Stimulated activated CD8-positive, alpha-beta memory T cell treated with anti-CD3 and anti-CD28 coated beads, Interleukin-7, amount 100 ng/mL, for 1 hour (primary cell): ENCODE measurements around the gene XPO6.

Source experiments
- DNase-seq, 2 donors: peaks; one replicate each; pipeline ENCODE4 v3.0.0-alpha.2; 2020; ENCODE audit warnings: low read depth in 2 of 2

XPO6 gene

DNA sequence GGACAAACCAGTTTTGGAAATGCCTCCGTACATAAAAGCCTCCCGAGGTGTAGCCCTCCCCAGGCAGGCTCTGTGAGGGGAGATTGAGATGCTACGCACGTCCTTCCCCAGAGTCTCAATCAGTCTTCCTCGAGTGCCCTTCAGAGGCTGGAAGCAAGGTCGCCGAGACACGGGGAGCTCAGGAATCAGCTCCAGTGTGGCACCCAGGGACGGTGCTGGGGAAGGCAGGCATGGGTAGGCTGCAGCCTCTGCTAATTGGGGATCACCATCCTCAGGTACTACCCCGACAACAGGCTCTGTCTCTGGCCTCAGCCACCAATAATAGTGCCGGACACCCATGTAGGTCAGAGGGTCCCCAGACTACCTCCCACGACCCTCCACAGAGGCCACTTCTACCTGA, 120.1 kb downstream of the XPO6 start:
- DNase-seq = no peak

DNA sequence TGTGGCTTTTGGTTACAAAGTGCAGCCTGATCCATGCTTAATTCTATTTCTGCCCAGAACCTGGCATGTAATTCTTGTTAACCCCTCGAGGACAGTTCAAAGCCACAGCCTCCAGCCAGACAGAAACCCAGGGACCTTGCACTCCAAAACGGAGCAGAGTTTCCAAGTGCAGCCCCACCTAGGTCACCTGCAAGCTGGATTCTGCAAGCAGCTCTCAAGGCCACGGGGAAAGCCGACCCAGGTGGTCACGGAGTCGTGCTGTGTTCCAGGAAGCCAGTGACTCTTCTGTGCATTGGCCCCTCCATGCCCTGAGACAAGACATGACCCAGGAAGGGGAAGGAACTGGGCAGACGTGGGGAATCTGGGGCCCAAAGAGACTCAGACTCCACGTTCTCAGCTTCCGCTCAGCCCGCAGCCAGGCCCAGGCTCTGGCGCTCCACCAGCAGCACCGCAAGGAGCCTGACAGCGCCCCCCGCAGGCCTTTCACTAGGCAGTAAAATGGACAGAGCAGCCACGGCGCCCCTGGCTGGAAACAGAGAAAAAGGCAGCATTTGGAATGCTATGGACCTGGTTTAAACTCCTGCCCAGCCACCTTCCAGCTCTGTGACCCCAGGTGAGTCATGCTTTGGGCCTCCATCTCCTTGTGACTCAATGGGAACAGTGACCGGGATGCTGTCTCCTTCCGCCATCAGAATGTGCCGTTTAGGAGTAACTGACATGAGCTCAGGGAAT, 121.0 kb downstream of the XPO6 start:
- DNase-seq = no peak

DNA sequence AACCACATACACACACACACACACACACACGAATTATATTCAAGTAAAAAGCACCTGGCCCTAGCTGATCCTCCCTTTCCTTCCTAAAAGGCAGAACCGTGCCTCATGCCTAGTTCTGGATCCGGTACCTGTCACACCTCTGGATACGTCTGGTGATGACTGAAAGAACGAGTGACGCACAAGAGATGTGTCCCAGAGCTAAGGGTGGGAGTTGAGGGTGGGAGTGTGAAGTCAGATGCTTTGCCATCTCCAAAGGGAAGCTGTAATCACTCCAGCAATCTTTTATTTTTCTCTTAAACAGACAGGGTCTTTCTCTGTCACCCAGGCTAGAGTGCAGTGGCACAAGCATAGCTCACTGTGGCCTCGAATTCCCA, 121.8 kb downstream of the XPO6 start:
- no peak for DNase-seq

DNA sequence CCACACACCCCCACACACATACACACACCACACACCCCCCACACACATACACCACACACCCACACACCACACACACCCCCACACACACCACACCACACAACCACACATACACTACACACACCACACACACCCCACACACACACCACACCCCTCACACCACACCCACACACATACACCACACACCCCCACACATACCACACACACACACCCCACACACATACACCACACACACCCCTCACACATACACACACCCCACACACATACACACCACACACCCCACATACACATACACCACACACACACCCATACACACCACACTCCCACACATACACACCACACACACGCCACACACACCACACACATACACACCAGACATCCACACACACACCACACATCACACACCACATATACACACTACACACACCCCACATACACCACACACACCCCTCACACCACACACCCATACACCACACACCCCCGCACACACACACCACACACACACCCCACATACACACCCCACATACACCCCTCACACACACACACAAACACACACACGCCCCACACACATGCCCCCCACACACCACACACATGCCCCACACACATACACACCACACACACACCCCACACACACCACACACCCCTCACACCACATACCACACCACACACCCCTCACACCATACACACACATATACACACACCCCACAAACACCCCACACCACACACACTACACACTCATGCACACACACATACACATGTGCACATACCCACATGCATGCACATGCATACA, 122.4 kb downstream of the XPO6 start:
- DNase-seq = no peak

DNA sequence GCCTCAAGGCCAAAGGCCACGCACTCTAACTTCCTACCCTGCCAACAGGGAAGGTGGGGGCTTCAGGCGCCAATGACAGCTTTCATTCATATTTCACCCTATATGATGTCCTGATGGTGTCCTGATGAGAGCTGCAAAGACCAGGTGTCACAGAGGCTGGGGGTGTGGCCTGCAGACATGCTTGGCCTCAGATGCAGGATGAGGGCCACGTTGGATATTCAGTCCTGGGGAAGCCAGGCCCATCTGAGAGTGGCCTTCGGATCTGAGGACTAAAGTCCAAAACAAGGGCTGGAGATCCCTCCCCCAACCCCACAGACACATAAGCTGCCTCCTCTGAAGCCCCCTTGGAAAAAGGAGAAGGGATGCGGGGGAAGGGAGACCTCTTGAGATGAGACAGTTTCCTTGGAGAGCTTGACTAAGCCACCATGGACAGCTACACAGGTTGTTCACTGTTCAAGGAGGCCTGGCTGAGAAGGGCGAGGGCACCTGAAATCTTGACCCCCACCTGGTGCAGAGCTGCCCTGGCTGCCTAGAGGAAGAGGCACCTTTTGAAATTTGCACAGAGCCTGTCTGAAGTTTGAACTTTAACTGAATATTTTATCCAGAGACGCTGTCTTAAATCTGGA, 124.0 kb downstream of the XPO6 start:
- no peak for DNase-seq

DNA sequence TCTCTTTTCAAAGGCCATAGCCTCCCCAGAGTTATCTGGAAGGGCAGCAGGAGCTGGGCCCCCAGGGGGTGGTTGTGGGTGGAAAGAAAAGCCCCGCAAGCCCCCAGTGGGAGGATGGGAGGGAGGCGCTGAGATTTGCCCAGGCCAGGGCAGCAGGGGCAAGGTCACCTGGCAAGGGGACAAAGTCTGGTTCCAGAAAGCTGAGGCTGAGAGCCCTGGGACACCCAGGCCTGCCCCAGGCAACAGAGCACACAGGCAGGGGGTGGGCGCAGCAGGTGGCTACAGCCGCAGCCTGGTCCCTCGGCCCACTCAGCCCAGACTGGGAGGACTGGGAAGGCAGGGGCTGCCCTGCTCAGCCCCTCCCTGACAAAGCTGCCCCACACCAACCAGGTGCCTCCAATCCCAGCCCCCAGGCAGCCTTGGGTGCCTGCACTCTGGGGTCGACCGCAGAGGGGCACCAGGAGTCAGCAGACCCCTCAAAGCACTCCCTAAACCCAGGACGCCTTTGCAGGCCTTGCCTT, 124.6 kb downstream of the XPO6 start:
- no peak for DNase-seq

DNA sequence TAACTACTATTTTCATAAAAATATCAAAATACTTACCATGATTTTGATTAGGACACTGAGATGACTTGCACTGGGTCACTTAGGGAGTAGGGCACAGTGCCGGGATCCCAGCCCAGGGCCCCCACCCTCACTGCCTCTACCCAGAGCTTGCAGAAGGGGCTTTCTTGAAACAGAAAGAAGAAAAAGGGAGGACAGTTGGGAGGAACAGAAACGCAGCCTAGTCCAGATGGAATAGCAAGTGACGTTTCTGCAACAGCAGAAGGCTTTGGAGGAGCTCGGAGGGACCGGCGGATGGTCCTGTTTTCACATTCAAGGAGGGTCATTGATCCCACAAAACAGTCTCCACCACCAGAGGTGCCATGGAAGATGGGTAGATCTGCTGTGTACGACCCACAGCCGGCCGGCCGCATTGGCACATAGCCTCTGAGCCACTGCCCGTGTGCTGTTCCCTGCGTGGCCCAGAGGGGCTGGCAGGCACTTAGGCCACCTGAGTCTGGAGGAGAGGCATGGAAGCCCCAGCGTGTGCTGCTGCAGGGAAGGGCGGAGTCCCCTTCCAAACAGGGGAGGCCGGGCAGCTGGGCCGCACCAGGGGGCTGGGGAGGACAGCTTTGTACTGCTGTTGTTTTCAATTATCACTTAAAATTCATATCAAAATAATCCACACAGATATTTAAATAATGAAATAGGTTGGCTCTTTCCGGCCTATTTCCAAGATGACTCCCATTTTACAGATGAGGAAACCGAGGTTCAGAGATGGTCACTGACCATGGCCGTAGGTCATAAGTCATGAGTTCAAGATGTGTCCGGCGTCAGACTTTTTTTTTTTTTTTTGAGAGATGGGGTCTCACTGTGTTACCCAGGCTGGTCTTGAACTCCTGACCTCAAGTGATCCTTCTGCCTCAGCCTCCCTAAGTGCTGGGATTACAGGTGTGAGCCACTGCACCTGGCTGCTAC, 125.3 kb downstream of the XPO6 start:
- no peak for DNase-seq

DNA sequence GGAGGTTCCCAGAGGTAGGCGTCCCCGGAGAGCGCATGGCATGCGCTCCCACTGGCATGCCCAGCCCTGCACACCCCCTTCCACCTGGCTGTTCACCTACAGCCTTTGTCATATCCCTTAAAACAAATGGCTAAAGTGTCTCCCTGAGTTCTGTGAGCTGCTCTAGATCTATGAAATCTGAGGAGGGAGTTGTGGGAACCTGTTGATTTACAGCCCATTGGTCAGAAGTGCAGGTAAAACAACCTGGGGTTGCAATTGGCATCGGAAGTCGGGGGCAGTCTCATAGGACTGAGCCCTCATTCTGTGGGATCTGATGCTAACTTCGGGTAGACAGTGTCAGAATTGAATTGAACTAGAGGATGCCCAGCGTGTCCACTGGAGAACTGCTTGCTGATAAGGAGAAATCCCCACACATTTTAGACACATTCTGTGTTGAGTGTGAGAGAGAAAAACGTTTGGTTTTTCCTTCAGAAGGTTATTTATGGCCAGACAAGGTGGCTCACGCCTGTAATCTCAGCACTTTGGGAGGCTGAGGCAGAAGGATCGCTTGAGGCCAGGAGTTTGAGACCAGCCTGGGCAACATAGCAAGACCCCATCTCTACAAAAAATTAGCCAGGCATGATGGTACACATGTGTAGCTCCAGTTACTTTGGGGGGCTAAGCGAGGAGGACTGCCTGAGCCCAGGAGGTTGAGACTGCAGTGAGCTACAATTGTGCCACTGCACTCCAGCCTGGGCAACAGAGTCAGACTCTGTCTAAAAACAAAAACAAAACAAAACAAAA, 126.2 kb downstream of the XPO6 start:
- no peak for DNase-seq

DNA sequence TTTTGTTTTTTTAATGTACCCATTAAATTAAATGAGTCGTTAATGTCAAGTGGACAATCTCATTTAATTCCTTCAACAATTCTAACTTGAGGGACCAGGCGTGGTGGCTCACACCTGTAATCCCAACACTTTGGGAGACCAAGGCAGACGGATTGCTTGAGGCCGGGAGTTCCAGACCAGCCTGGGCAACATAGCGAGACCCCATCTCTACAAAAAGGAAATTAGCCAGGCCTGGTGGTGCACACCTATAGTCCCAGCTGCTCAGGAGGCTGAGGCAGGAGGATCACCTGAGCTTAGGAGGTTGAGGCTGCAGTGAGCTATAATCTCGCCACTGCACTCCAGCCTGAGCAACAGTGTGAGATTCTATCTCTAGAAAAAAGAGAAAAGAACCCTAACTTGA, 127.6 kb downstream of the XPO6 start:
- DNase-seq = no peak

DNA sequence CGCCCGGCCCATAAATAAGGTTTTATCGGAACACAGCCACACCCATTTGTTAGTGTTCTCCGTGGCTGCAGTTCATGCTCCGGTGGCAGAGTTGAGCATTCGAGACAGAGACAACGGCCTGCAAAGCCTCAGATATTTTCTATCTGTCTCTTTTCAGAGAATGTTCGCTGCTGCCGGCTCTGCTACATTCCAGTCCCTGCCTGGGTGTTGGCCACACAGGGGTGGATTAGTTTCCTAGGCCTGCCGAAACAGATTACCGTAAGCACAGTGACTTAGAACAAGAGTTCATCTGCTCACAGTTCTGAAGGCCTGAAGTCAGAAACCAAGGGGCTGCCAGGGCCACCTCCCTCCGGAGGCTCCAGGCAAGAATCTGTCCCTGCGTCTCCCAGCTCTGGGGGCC, 129.1 kb downstream of the XPO6 start:
- DNase-seq = no peak

DNA sequence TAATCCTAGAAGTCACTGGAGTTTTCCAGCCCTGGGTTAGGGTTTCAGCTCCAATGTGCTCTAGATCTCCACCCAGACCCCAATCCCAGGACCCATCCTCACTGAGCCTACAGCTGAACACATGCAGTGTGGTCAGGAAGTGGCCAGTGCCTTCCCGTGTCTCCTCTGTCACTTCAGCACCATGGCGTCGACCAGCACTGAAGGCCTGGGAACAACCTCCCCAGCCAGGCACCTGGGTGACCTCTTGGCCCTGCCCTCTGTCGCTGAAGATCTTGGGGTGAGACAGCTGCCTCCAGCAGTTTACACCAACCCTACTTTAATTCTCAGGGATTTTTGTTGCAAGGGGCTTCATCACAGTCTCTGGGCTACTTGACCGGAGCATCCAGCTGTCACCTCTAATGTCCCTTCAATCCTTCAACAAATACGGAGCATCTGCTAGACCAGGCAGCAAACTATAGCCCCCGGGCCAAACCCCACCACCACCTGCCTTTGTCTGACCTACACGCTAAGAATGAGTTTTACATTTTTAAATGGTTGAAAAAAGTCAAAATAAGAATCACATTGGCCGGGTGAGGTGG, 130.3 kb downstream of the XPO6 start:
- DNase-seq = no peak

DNA sequence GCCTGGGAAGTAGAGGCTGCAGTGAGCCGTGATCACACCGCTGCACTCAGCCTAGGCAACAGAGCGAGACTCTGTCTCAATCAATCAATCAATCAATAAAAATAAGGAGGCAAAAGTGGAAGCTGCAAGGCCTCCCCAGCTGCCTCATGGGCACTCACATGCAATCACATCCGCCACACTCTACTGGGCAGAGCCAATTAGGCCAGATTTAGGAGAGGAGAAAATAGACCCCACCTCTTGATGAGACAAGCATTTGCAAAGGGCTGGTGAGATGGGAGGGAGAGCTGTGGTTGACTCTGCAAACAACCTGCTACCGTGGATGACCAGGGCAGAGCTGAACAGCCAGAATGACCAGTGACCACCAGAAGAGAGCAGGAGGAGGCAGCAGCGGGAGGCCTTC, 133.5 kb downstream of the XPO6 start:
- DNase-seq = no peak

DNA sequence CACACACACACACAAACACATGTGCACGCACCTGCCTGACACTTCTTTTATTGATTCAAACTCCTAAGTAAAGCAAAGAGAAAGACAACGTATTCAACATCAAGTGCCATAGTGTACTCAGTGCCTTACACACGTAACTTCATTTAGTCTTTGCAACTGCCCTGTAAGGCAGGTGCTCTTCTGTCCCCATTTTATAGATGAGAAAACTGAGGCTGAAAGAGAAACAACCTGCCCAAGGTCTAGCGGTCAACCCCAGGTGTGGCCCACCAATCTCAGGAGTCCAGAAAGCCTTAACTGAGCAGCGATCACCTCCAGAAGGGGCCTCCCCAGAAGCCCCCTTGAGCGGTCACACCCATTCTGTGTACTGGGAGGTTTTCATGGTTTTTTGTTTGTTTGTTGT, 137.9 kb downstream of the XPO6 start:
- no peak for DNase-seq

DNA sequence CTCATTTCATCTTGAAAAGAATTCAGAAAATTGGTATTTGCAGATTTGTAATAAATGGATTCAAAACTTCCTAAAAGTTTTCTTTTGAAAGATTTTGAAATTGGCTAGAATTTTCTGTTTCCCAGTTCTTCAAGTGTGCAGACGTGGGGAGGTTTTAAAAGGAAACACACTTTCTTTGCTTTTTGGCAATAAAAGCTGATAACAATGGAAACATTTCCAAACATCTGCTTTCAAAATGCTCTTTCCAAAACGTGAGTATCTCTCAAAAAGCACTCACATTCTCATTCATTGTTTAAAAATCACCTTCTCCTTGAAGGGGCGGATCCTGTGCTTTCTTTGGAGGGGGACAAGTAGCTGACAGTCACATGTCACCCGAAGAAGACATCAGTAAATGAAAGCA, 139.7 kb downstream of the XPO6 start:
- DNase-seq = no peak

DNA sequence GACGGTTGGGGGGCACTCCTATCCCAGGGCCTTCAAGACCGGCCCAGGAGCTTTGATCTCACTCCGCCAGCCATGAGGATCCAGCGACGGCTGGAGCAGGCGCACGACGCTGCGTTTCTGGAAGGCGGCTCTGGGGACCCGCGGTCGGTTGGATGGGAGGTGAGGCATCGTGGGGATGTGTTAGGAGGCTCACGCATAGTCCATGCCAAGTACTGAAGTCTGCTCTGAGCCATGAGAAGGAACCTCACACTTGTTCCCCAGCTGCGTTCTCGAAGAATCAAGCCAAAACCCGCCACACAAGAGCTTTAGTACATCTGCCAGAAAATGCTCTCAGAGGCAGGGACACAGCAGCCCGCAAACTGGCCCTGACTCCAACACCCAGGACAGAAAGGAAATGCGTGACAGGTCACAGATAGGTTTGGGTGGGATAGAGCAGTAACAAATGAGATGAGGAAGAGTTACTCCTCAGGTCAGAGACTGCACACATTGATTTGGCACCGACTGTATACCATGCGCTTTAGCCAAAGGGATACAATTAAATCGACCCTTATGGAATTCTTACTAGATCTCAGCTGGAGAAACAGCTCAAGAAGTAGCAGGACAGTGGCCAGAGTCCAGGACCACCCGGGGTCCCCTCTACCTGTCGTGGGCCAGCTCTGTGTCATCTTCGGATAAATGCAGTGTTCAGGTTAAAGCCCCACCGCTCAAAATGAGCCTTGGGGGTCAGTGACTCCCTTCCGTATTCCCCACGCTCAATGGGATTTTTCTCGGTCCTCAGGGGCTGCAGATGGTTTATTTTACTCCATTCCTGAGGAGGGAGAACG, 141.6 kb downstream of the XPO6 start:
- no peak for DNase-seq

DNA sequence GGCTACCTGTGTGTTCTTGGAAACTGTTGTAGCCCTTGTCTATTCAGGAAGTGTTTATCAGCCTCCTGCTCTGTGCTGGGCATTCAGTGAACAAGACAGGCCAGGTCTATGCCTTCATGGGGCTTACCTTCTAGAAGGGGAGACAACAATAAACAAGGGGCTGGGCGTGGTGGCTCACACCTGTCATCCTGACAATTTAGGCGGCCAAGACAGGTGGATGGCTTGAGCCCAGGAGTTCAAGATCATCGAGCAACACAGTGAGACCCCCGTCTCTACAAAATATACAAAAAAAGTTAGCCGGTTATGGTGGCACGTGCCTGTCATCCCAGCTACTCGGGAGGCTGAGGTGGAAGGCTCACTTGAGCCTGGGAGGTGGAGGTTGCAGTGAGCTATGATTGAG, 142.8 kb downstream of the XPO6 start:
- DNase-seq = no peak

DNA sequence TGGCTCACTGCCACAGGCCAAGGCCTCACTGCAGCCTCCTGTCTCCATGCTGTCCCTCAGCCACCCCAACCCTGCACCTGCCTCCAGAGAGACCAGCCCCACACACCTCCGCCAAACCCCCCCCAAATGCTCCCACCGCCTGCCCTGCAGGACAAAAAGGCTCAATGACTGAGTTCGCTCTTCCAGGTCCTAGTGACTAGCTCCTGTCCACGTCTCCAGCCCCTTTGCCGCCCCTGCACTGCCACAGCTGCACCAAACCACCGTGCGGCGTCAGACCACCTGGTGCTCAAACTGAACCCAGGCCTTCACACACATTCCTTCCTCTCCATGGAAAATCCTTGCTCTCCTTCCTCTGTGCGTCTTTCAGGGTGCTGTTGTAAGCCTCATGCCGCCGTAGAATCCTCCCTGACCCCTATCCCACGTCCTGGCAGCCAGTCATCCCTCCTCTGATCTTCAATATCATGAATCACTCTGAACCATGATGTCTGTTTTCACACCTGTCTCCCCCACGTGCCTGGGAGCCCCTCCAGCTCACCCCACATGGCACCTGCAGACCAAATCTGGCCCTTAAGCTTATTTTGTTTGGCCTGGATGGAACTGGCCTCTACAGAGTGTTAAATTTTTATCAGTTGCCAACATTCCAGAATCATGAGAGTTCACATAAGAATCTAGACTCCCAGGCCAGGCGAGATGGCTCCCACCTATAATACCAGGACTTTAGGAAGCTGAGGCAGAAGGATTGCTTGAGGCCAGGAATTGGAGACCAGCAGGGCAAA, 144.0 kb downstream of the XPO6 start:
- DNase-seq = no peak

DNA sequence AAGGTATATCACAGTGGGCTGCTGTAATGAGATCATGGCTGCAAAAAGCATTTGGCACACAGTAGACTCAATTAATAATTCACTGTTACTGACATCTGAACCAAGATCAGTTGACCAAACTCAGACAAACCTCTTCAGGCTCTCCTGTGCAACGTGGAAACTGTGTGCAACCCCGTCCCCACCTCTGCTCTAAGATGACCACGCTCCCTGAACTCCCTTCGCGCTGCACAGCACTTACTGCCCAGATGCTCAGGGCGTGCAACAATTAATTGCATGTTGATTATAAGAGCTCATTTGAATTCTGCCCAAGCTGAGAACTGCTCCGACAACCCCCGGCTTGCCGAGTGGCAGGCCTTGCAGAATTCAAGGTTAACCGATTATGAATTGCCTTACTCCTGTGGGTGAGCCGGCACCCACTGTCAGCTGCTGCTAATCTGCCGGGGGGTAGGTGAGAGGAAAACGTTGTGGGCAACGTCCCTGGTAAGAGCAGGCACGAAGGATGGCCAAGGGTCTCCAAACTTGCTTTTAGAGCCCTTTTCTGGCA, 147.0 kb downstream of the XPO6 start:
- DNase-seq = no peak

DNA sequence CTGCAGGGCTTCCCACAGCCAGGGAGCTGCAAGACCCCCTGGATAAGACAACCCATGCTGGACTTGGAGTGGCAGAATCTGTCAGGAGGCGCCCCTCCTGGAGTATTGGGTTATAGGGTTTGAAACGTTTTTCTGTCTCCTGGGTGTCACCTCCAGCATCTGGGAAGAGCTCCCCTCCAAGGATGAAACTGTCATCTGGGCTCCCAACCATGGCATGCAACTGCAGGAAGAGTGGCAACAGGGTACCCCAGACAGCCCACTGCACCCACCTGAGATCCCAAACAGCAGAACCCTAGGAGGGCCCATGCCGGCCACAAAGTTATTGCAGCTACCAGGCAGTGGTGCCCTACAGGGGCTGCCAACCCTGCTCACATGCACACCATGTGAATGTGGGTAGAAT, 147.6 kb downstream of the XPO6 start:
- no peak for DNase-seq
